ENCODE measurements around the gene TRIM52. TPM values are rescaled to one million over a fixed set of nuclear protein-coding genes. Genes with fewer than 3 reads are reported as not detected.
A peak's percentile ranks its signal among the peaks of the same experiment; 100 is the strongest.

TRIM52 gene
- total RNA-seq, 1 donor from 2014 or later = 12.8 TPM

- no peak for TF ChIP-seq CTCF (IDR thresholded peaks at IDR 0.05; ENCODE audit: unreplicated experiment)
- Mint-ChIP-seq H3K27ac (no peak overlapping the region), H3K36me3 (peaks cover 22% of the 10 kb centered on the region), H3K4me3 (no peak overlapping the region), H3K9me3 (no peaks in the 10 kb centered on the region), H3K4me1 (no peaks in the 10 kb centered on the region), H3K27me3 (ENCODE audit: low read depth) (no peaks in the 10 kb centered on the region)
- no peak for DNase-seq (ENCODE audit: low spot score in 2 of 2, unreplicated experiment in 2 of 2)
Measured at GRCh38 chr5:181231432-181231831, 29.5 kb downstream of the TRIM52 start.

GRCh38 chr5:181230551-181230950 is 30.4 kb downstream of the TRIM52 start:
- Mint-ChIP-seq H3K36me3 (peaks cover 21% of the 10 kb centered on the region), H3K27ac (no peak overlapping the region), H3K4me1 (peaks cover 3% of the 10 kb centered on the region), H3K9me3 (no peaks in the 10 kb centered on the region), H3K27me3 (ENCODE audit: low read depth) (no peaks in the 10 kb centered on the region), H3K4me3 (no peak overlapping the region)
- DNase-seq (ENCODE audit: low spot score in 2 of 2, unreplicated experiment in 2 of 2) = no peak
- TF ChIP-seq CTCF (IDR thresholded peaks at IDR 0.05; ENCODE audit: unreplicated experiment) = no peak

- H3K4me3 Mint-ChIP-seq = no peak overlapping the region
- no peaks in the 10 kb centered on the region for H3K27me3 Mint-ChIP-seq (ENCODE audit: low read depth)
- H3K9me3 Mint-ChIP-seq = no peaks in the 10 kb centered on the region
- peaks cover 22% of the 10 kb centered on the region for H3K36me3 Mint-ChIP-seq
- DNase-seq (ENCODE audit: low spot score in 2 of 2, unreplicated experiment in 2 of 2) = no peak
- H3K4me1 Mint-ChIP-seq = peaks cover 4% of the 10 kb centered on the region
- TF ChIP-seq CTCF (IDR thresholded peaks at IDR 0.05; ENCODE audit: unreplicated experiment) = no peak
- no peak overlapping the region for H3K27ac Mint-ChIP-seq
Measured at GRCh38 chr5:181229996-181230395, 30.9 kb downstream of the TRIM52 start.

GRCh38 chr5:181224390-181225229 is 36.3 kb downstream of the TRIM52 start:
- H3K4me3 Mint-ChIP-seq = peak overlapping the region; percentile 97
- peak overlapping the region; percentile 99 for H3K27ac Mint-ChIP-seq
- no peak for TF ChIP-seq CTCF (IDR thresholded peaks at IDR 0.05; ENCODE audit: unreplicated experiment)
- peaks cover 2% of the 10 kb centered on the region for H3K27me3 Mint-ChIP-seq (ENCODE audit: low read depth)
- H3K9me3 Mint-ChIP-seq = no peaks in the 10 kb centered on the region
- no peak for DNase-seq (ENCODE audit: low spot score in 2 of 2, unreplicated experiment in 2 of 2)
- H3K4me1 Mint-ChIP-seq = peaks cover 24% of the 10 kb centered on the region
- peaks cover 5% of the 10 kb centered on the region for H3K36me3 Mint-ChIP-seq

GRCh38 chr5:181223729-181224389 is 37.1 kb downstream of the TRIM52 start:
- Mint-ChIP-seq H3K9me3 (no peaks in the 10 kb centered on the region), H3K4me3 (peak overlapping the region; percentile 97)

More at GRCh38 chr5:181223729-181224389, 37.1 kb downstream of the TRIM52 start:
- Mint-ChIP-seq H3K27me3 (ENCODE audit: low read depth) (peaks cover 2% of the 10 kb centered on the region), H3K4me1 (peaks cover 24% of the 10 kb centered on the region), H3K27ac (peak overlapping the region; percentile 99), H3K36me3 (peaks cover 1% of the 10 kb centered on the region)
- DNase-seq (ENCODE audit: low spot score in 2 of 2, unreplicated experiment in 2 of 2) = peak; percentile 48 to 69
- no peak for TF ChIP-seq CTCF (IDR thresholded peaks at IDR 0.05; ENCODE audit: unreplicated experiment)

Data from mesothelial cell of epicardium (in vitro differentiated cells).